ELR (cell line): ENCODE measurements around the gene COL4A1.
A peak's percentile ranks its signal among the peaks of the same experiment; 100 is the strongest.

Source experiments
- DNase-seq: peaks from one replicate; pipeline ENCODE4 v3.0.0-alpha.2; 2015; ENCODE audit warnings: low read depth

The COL4A1 gene

DNA sequence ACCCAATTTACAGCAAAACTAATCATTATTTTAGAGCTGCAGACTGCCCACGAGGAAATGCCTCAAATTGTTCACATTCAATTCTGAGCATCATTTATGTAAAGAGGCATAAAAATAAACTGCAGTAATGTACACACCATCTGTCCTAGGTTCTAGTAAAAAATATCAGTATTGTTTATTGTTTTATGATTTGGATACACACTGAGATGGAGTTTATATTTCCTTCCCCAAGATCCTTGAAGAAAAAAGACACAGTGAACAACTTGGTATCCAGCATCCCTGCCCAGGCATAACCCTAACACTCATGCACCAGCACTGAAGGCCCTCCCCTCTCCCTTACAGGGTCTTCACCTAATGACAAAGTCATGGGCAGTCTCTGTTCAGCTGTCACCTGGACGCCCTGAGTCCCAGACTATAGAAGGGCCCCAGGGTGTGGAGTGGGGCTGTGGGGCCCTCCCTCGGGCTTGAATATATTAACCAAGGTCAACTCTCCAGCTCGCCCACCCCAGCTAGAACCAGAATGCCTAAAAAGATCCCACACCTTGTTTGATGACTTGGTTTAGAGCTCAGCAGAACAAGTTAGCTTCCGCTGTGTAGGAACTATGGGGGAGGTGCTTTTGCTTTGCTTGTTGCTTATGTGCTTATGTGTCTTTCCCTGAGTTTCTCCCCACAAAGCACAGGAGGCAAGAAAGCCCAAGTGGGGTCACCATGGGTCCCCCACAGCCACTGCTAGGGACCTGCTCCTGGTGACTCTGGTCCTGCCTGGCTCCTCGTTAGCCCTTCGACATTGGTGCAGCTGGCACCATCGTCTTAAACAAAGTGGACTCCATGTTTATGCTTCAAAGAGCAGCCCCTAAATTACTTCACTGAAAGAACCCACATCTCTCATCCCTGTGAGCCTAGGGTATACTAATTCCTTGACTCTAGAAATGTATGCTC lies 111.1 kb downstream of the COL4A1 start:
- no peak for DNase-seq

DNA sequence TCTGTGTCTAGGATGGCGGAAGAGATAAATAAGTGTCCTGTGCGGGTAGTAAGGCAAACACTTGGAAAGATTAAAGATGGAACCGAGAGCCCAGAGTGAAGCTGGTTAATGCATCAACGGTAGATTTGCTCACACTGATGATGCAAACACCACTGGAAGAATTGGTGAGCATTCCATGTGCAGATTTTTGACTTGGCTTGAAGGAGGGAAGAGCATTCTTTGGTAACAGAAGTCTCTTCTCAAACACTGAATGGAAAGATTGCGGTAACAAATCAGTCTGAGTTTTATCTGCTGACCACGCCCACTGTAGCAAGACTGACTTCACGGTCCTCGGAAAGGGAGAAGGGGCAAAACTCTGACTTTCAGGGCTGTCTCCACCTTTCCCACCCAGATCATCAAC lies 112.5 kb downstream of the COL4A1 start:
- DNase-seq = no peak

DNA sequence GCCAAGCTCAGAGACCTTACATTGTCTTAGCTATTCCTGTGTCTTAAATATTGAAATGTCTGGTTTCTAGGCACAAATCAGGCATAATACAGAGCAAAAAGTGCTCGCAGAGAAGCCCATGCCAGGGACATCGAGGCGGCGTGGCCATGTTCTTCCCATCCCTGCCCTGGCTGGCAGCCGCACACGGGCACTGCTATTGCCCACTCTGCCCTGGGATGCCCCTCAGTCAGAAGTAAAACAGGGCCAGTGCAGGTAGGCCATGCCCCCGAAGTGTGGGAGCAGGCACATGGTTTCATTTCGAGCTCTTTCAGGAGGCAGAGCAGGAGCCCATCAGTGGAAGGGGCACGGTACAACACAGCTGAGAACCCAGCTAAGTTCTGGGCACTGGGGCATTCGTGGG lies 113.5 kb downstream of the COL4A1 start:
- no peak for DNase-seq

DNA sequence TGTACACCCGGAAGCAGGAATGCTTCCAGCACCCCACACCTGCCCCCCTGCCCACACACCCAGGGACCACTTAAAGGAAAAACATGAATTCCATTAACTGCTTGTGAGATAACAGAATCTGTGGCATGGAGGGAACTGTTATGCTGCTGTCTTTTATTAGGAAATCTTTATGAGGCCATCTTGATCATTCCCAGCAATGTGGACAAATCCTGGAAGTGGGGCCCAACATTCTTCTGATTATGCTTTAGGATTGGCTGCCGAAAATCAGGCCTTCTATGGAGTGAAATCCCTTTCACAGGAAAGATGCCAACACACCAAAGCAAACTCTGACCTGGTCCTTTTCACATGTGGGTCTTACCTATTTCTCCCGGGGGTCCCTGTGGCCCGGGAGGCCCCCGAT lies 114.5 kb downstream of the COL4A1 start:
- DNase-seq = no peak

DNA sequence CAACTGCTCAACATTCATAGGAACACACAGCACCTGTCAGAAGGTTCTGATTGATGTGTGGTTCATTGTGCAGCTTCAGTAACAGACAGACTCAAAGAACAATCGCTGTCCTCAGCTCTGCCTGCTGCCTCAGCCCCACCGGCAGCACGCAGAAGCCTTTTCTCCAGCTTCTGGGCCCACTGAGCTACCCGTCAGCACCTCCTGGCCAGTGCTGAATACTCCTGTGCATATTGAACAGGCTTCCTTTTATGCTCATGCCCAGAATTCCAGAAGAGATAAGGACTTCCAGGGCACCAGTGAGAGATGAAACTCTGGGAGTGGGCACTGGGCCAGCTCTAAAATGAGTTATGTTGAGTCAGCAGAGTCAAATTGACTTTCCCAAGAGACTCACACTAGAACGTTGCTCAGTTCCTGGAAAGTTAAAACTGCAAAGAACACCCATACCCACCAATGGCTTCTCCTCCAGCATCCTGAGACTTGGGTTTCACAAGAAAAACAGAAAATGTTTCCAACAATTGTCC lies 119.3 kb downstream of the COL4A1 start:
- peak; percentile 45 for DNase-seq

DNA sequence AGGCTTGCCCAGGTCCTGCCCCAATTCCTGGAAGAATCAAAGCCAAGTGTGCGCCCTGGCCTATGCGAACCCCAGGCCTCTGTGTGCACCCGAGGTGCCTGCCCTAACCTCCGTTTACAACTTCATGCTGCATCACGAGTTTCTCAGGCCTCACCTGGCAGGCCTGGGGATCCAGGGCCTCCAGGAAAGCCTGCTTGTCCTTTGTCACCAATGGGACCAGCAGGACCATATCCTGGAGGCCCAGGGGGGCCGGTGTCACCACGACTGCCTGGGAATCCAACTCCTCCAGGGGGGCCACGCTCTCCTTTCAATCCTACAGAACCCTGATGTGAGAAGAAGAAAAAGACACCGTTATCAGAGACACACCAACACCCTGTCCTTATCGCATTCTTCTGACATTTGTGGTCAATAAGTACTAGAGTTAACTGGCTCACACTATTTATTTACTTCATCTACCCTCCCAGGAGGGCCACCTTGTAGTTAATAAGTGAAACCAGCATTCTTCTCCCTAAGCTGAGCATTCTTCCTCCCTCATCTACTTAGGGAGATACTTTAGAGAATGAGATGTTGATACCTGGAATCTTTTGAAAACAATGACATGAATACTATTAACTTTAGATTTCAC lies 120.6 kb downstream of the COL4A1 start:
- no peak for DNase-seq

DNA sequence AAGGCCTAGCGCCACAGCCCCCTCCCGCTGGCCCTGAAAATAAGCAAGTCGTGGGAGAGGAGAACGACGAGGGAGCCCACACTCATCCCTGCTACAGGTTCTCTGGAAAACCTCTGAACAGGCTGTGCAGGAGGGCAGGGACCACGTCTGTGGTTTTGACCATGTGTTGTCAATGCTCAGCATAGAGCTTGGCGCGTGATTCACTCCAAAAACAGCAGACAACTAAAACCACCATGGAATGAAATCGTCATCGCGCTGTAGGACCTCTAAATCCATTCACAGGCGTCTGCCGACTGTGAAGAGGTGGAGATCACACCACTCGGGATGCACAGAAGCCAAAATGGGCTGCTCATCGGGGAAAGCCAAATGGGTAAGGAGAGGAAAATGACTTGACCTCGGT lies 121.3 kb downstream of the COL4A1 start:
- no peak for DNase-seq

DNA sequence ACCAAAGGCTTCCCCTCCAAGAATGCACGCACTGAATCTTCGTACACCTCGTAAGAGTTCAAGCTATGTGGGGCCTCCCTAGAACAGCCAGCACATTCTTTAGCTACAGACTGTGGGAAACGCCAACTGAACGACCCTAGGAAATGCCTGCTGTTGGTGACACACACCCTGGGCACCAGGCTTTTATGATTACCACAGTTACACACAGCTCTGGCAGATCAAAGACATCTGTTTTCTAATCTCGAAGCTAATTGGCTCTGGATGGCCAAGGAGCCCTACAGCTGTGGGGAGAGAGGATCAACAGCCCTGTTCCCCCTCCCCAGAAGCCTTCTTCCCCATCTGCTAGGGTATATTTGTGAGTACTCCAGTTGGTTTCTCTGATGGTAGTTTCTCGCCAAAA lies 123.0 kb downstream of the COL4A1 start:
- no peak for DNase-seq

DNA sequence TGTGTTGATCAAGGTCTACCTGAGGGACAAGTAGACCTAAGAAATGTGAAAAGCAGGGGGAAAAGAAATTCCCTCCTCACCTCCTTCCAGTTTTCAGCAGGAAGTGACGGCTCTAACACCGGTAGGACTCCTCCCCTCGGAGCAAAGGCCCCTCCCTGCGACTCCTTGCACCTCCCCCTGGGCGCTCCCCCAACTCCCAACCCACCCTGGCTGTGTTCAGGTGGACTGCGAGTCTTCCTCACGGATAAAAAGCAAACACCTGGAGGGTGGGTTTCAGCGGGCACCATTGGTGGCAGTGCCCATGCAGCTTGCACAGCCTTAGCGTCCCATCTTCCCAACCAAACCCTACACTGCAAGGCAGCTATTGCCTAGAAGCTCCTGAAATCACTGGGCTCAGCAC lies 124.5 kb downstream of the COL4A1 start:
- DNase-seq = no peak

DNA sequence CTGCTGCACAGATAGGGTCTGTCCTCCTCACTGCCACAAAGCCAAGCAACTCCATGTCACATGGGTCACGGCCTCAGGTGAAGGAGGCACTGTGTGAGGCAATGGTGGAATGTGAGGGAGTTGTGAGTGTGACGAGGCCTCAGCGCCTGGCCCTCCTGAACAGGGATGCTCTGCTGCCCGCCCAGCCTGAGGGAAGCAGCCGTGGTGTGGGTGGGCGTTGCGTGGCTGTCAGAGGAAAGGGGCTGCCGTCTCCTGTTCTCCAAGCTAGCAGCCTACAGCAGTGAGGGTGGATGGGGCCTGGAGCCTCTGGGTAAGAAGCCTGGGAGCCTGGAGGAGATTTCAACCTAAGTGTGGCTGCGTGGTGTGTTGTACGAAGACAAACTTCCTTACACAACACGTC lies 125.0 kb downstream of the COL4A1 start:
- DNase-seq = no peak

DNA sequence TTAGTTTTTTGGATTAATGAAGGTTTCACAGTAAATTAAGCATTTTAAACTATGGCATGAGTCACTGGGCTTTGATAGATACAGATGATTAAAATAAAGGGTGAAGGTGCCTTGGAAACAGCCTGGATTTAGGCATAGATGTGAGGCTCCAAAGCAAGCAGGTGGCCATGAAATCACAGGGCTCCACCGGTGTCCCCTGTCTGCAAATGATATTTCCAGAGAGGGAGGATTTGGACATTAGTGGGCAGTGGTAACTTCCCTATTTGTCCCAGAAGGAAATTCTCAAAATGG lies 127.2 kb downstream of the COL4A1 start:
- DNase-seq = no peak

DNA sequence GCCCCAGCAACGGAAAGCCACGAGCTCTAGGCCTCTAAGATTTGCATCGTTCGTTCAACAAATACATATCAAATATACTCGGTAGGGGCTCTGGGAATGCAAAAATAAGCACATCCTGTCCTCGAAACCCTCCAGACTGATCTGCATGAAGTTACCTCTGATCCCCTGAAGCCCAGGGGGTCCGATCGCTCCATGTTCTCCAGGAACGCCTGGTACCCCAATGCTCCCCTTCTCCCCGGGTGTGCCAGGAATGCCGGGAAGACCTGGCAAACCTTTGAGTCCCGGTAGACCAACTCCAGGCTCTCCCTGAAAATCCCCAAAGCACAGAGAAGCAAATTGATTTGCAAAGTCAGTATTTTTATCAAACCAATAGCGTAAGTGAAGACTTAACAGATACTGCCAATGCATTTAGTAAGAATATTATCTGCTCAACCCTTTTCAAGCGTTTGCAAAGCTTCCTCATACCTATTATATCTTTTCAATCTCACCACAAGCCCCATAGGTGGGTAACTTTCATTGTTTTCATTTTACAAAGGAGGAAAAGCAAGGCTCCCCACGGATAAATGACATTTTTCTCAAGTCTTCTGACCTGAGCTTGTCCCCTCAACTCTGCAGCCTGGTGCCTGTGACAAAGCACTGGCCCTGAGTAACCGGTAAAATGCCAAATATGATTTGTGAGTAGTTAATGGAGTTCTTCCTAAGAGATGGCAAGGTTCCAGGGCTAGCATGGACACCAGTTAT lies 127.7 kb downstream of the COL4A1 start:
- no peak for DNase-seq

DNA sequence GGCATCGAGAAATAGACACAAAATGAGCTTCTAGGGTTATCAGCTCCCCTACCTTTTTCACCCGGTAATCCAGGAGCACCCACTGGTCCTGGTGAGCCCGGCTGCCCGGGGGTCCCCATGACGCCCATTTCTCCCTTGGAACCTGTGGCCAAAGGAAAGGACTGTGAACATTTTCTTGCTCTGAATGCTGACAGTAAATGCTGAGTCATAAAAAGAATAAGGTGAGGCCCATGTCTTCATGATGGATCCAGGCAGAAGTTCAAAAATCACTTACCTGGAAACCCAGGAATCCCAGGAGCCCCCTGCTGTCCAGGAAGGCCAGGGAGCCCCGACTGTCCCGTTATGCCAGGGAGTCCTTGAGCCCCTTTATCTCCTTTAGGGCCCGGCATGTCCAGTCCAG lies 129.2 kb downstream of the COL4A1 start:
- no peak for DNase-seq

DNA sequence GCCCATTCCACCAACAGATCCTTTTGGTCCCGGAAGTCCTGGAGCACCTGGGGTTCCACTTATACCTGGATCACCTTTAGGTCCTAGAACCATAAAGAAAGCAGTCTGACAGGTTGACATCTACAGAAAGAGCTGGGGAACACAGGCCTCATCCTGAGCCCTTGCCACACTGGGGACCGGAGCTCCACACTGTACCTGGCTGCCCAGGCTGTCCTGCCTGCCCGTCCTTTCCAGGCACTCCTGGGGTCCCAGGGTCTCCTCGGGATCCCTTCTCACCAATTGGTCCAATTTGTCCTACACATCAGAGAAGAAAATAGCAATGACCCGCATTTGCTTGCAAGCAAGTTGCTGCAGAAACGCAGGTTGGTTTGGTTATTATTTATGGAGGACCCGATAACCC lies 130.5 kb downstream of the COL4A1 start:
- DNase-seq = no peak

DNA sequence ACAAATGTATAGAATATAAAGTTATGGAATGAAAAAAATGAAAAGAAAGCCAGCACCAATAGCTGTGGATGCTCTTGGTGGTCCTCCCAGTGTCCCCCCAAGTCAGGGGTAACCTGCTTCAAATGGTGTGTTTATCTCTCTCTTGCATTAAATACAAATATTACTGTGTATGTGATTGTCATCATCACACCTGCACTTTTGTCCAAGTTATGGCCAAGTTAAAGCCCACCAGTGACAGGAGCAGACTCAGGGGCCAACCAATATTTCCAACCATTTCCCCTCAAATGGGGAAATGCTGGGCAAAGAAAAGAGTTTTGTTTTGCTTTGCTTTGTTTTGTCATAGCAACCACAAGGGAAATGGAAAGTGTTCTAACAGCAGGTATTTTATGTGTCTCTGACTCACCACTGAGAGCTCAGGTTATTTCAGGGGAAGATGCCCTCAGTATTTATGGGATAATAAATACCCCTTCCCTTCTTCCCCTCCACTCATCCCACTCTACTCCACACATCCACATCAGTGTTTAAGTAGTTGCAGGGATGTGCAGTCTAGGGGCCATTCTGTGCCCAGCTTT lies 133.6 kb downstream of the COL4A1 start:
- DNase-seq = peak; percentile 34

DNA sequence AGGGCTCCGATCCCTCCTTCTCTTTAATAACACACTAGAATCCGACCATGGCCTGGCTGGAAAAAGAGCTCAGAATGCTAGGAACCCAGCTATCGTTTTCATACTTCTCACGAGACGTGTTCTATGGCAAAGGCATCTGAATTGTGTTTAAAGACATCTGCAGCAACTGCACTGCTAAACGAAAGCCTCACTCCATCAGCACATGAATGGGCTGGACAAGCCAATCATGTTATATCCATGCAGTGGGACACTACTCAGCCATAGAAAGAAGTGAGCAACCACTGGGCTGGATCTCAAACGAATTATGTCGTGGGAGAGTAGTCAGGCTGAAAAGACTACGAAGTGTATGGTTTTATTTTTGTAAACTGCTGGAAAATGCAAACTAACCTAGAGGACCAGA lies 136.1 kb downstream of the COL4A1 start:
- DNase-seq = no peak

DNA sequence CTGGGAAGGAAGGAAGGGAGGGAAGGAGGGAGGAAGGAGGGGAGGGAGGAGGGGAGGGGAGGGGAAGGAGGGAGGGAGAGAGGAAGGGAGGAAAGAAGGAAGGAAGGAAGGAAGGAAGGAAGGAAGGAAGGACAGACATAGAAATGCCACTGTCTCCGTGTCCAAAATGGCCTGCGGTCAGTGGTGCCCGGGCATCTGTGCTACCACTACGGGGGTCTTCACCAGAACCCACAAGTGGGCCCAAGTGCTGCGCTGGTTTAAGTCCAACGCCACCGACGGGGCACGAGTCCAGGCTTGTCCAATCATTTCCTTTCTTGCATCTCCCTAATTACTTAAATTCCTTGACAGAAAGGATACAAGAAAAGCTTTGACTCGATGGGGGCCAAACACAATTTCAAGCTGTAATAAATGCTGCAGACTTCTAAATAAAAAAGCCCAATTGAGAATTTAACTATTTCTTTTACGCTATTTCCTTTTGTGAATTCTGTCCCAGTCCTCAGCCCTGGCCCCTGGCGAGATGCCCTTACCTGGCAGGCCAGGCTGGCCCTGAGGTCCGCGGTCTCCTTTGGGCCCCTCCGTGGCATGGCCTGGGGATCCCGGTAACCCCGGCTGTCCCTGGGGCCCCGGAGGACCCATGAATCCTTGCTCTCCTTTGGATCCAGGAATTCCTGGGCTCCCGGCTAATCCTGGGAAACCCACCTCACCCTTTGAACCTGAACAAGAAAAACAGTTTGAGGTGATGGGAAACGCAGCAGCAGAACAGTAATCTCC lies 136.8 kb downstream of the COL4A1 start:
- no peak for DNase-seq

DNA sequence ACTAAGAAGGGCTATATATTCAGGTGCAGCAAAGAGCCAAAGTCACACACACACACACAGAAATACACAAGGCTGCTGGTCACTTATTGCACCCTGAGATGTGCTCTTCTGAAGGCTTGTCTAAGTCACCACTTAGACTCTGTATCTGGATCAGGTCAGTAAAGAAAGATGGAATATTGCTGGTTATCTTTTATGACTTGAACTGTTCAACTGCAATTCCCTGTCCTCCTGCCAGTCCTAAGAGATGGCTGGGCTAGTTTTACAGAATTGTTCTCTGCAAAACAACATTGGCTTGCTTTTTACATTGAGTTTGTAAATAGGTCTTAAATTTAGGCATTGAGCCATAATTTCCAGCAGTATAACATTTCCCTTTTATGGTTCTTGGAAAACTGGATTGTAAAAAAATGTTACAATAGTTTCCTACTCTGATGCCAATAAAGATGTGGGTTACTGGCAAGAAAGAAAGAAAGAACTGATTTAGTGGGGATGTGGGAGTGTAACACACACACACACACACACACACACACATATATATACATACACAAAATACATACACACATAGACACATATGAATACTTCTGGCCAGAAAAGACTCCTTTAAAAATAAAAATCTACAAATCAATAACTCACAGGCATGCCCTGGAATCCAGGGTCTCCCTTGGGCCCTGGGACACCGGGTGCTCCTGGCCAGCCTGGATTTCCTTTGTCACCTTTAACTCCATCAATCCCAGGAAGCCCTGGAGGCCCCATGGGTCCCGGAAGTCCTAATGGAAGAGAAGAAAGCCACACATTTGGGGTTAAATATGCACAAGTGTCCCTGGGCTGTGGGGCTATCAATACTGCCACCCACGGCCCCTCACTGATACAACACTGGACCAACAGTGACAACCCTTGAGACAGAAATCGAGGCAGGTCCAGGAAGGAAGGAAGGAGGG lies 137.7 kb downstream of the COL4A1 start:
- no peak for DNase-seq

DNA sequence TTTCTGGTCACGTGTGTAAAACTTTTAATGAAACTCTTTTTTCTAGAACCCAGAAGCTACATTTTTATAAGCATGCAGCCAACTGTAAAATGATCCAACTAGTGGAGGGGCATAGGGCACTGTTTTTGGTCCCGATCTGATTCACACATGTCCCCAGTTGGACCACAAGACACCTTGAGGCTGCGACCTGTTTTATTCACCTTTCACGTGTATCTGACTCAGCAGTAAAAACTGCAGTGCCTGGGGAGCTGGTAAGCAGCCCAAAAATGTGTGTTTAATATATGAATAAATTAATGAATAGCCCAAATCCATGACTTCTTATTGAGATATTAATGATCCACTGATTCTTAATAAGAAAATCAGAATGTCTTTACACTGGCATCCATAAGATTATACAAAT lies 140.4 kb downstream of the COL4A1 start:
- DNase-seq = no peak

DNA sequence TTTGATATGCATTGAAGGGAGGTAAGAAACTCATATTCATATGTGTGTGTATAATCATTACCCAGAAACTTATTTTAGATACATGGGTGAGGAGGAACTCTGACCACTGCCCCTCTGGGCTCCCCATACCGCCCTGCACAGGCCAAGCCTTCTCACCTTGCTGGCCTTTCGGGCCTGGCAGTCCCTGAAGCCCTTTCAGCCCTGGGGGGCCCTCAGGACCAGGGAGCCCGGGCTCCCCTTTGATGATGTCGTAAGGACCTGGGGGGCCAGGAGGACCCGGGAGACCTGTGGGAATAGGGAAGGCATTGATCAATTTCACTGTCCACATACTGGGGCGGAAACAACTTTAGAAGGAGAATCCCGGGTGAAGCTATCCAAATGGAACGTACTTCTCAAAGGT lies 142.3 kb downstream of the COL4A1 start:
- no peak for DNase-seq
